Gastrocnemius medialis (tissue), 4 donors: ENCODE data around the gene VSIG4. TPM values are rescaled to one million over a fixed set of nuclear protein-coding genes. Genes with fewer than 3 reads are reported as not detected.
"Not testable (repeated sequence)": the region's sequence is repeated elsewhere in the genome, so short reads cannot be mapped to it uniquely, and the experiment has no call there.

Source experiments
- ATAC-seq, 2 donors: fragments of 150-250 bp; one replicate each; pipeline ENCODE4 v1.9.1; 2016
- DNase-seq, 2 donors: peaks; one replicate each; pipeline ENCODE4 v3.0.0-alpha.2; 2019
- H3K27ac ChIP-seq, 4 donors: fragments of 200-600 bp; sonication (generic); 1 replicate in 1 of 4; 2 replicates in 3 of 4; pipeline ENCODE4 v1.5.1; 2016 to 2018; ENCODE audit warnings: mild to moderate bottlenecking in 2 of 4, moderate library complexity in 1 of 4
- H3K27me3 ChIP-seq, 3 donors: fragments of 200-600 bp; sonication (generic) in 2 of 3; 1 replicate in 1 of 3; 2 replicates in 2 of 3; pipeline versions ENCODE4 v1.5.1 to v1.6.0; 2016 to 2019; ENCODE audit warnings: mild to moderate bottlenecking in 1 of 3, moderate library complexity in 1 of 3
- H3K36me3 ChIP-seq, 2 donors: fragments of 200-600 bp; sonication (generic) in 1 of 2; one replicate each; pipeline ENCODE4 v1.5.1; 2017 to 2018
- H3K4me1 ChIP-seq, 2 donors: fragments of 200-600 bp; sonication (generic) in 1 of 2; one replicate each; pipeline ENCODE4 v1.5.1; 2016 to 2017; ENCODE audit warnings: mild to moderate bottlenecking in 2 of 2
- H3K4me3 ChIP-seq, 4 donors: fragments of 200-600 bp; sonication (generic) in 3 of 4; 1 replicate in 1 of 4; 2 replicates in 3 of 4; pipeline ENCODE4 v1.5.1; 2016 to 2019; ENCODE audit warnings: mild to moderate bottlenecking in 2 of 4
- H3K9me3 ChIP-seq, 3 donors: fragments of 200-600 bp; sonication (generic) in 2 of 3; 1 replicate in 1 of 3; 2 replicates in 2 of 3; pipeline ENCODE4 v1.5.1; 2016 to 2019
- POLR2A ChIP-seq, 2 donors: fragments of 450-650 bp; IDR thresholded peaks; one replicate each; pipeline ENCODE4 v1.6.1; 2017; ENCODE audit warnings: antibody characterized with exemption in 2 of 2, mild to moderate bottlenecking in 2 of 2, moderate library complexity in 2 of 2
- in situ Hi-C, 4 donors: fragments of 200-750 bp; cut with MboI; loops; one replicate each; pipeline versions ENCODE4 v1.15.0 to v1.8.0; 2017; ENCODE audit warnings: low sequenced_read_pairs in 4 of 4
- intact Hi-C: fragments of 100-400 bp; cut with DNase I; formaldehyde crosslinking; loops from one replicate; pipeline ENCODE4 v1.15.1; 2023; ENCODE audit warnings: low total_unique reads
- total RNA-seq, 4 donors: library from RNA; depleted of rRNA; stranded (reverse); fragments of >200 nt; gene quantifications; one replicate each; pipeline versions ENCODE4 v1.1.0 to v1.2.3, GENCODE V29; 2016
- TF ChIP-seq, protein P1 (sequence below), 5 experiments: fragments of 450-650 bp in 3 of 5; fragments of 200-600 bp in 2 of 5; sonication (generic) in 2 of 5; IDR thresholded peaks in 4 of 5; conservative IDR thresholded peaks in 1 of 5; 1 replicate in 4 of 5; 2 replicates in 1 of 5; pipeline ENCODE4 v1.5.1; 2016 to 2019; ENCODE audit warnings: antibody characterized with exemption in 5 of 5, mild to moderate bottlenecking in 3 of 5, moderate library complexity in 3 of 5

VSIG4 gene
- total RNA-seq, 4 donors from 2014 or later = 17.8 to 39.1 (median 28.4) TPM

DNA sequence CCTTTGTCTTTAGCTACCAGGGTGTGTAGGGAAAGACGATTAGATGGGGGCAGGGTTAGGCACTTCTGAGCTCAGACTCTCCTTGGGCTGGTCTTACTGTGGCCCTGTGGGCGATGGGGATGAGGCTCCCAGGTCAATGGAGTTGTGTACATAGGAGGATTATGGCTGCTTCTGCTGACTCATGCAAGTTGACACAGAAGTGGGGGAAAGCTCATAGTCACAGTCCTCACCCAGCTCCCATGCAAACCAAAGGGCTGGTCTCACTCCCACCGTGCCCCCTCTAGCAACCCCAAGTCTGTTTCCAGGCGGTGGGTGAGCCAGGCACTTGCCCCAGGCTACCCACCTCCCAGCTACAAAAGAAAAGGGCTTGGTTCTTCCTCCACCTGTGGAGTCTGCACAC lies 24.4 kb upstream of the VSIG4 start:
- no peaks in the 10 kb centered on the region for H3K36me3 ChIP-seq
- intact Hi-C loops (no loop called here), in situ Hi-C loops (loop anchor here in 1 of 4 donors (25.0 kb wide), 1 partner anchor 98 kb away; the partner anchor contains the start of gene HEPH)
- no peak overlapping the region for H3K4me3 ChIP-seq
- peaks cover 0 to 3% (median 0%) of the 10 kb centered on the region in 3 donors for H3K27me3 ChIP-seq
- H3K4me1 ChIP-seq = no peaks in the 10 kb centered on the region
- DNase-seq = no peak
- H3K27ac ChIP-seq = no peak overlapping the region
- TF ChIP-seq POLR2A (IDR thresholded peaks at IDR 0.05) = no peak
- TF ChIP-seq, protein P1, sequence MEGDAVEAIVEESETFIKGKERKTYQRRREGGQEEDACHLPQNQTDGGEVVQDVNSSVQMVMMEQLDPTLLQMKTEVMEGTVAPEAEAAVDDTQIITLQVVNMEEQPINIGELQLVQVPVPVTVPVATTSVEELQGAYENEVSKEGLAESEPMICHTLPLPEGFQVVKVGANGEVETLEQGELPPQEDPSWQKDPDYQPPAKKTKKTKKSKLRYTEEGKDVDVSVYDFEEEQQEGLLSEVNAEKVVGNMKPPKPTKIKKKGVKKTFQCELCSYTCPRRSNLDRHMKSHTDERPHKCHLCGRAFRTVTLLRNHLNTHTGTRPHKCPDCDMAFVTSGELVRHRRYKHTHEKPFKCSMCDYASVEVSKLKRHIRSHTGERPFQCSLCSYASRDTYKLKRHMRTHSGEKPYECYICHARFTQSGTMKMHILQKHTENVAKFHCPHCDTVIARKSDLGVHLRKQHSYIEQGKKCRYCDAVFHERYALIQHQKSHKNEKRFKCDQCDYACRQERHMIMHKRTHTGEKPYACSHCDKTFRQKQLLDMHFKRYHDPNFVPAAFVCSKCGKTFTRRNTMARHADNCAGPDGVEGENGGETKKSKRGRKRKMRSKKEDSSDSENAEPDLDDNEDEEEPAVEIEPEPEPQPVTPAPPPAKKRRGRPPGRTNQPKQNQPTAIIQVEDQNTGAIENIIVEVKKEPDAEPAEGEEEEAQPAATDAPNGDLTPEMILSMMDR (IDR thresholded peaks at IDR 0.05 in 4 of 5, conservative IDR thresholded peaks at IDR 0.05 in 1 of 5) = no peak
- no peaks in the 10 kb centered on the region for H3K9me3 ChIP-seq
- ATAC-seq = no peak

GRCh38 chrX:66057019-66057418 lies 17.1 kb upstream of the VSIG4 start:
- intact Hi-C loops, H3K36me3 ChIP-seq, ATAC-seq, H3K27me3 ChIP-seq, H3K27ac ChIP-seq, DNase-seq, H3K9me3 ChIP-seq, H3K4me3 ChIP-seq, H3K4me1 ChIP-seq: not testable (repeated sequence)
- in situ Hi-C loops = loop anchor here in 1 of 4 donors (25.0 kb wide), 1 partner anchor 105 kb away; the partner anchor contains the start of gene HEPH

DNA sequence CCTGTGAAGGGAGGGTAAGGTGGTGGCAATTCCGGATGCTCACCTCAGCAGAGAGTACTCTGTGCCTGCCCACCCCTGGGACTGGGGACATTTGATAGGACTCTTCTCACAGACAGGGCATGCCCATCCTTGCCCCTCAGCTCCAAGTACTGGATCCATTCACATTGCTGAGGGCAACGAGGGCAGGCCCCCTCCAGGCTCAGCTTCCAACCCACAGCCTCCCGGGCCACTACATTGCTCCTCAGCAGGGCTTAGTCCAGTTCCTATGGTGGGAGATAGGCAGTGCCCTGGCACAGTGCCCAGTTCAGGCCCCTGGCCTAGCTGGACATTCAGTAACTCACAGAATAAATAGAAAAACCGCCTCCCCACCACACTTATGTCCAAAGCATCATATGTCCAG lies 15.1 kb upstream of the VSIG4 start:
- Histone ChIP-seq H3K36me3 (no peaks in the 10 kb centered on the region), H3K27me3 (no peaks in the 10 kb centered on the region), H3K4me3 (no peak overlapping the region), H3K27ac (no peak overlapping the region), H3K4me1 (no peaks in the 10 kb centered on the region), H3K9me3 (no peaks in the 10 kb centered on the region)
- DNase-seq = no peak
- TF ChIP-seq, protein P1 (IDR thresholded peaks at IDR 0.05 in 4 of 5, conservative IDR thresholded peaks at IDR 0.05 in 1 of 5) = no peak
- TF ChIP-seq POLR2A (IDR thresholded peaks at IDR 0.05) = no peak
- in situ Hi-C loops = loop anchor here in 1 of 4 donors (25.0 kb wide), 1 partner anchor 107 kb away; the partner anchor contains the start of gene HEPH
- no peak for ATAC-seq
- intact Hi-C loops = no loop called here

DNA sequence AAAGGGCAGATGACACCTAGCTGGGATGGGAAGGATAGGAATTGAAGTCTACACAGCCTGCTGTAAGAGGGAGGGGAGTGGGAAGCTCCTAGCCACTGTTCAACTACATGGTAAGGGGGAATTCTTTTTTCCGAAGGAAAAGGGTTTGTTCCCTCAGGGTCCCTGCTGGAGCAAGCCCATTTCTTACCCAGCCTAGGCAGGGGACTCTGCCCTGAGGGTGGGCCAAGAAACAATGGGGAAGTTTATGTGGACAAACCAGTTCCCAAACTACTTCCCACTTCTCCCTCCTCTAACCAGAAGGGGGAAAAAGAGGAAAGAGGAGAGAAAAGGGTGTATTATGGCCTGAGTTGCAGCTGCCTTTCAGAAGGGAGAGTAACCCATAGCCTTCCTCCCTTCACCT lies 13.5 kb upstream of the VSIG4 start:
- Histone ChIP-seq H3K27me3 (no peaks in the 10 kb centered on the region), H3K36me3 (no peaks in the 10 kb centered on the region), H3K9me3 (no peaks in the 10 kb centered on the region), H3K27ac (no peak overlapping the region), H3K4me3 (no peak overlapping the region), H3K4me1 (no peaks in the 10 kb centered on the region)
- intact Hi-C loops (no loop called here), in situ Hi-C loops (loop anchor here in 1 of 4 donors (25.0 kb wide), 1 partner anchor 109 kb away; the partner anchor contains the start of gene HEPH)
- no peak for ATAC-seq
- no peak for DNase-seq
- TF ChIP-seq, protein P1 (IDR thresholded peaks at IDR 0.05 in 4 of 5, conservative IDR thresholded peaks at IDR 0.05 in 1 of 5) = no peak
- no peak for TF ChIP-seq POLR2A (IDR thresholded peaks at IDR 0.05)

DNA sequence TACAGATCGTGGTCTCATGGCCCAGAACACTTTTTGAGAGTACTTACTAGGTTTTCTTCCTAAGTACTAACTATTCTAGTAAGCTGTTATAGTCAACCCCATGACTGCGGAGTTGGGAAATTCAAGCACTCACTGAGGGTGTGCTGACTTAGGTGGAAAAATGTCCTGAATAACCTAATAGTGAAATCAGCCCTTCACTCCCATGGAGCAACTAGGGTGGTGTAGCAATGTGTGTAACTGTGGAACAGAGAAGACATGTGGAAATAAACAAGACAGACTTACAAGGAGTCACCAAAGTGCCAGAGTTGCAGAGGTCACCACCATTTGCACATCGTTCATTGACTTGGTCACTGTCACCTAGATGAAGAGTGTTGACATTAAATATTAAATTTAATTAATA lies 12.1 kb upstream of the VSIG4 start:
- Histone ChIP-seq H3K36me3 (no peaks in the 10 kb centered on the region), H3K27me3 (no peaks in the 10 kb centered on the region), H3K4me1 (no peaks in the 10 kb centered on the region), H3K27ac (no peak overlapping the region), H3K9me3 (no peaks in the 10 kb centered on the region), H3K4me3 (no peak overlapping the region)
- DNase-seq (no peak), ATAC-seq (no peak)
- no peak for TF ChIP-seq POLR2A (IDR thresholded peaks at IDR 0.05)
- TF ChIP-seq, protein P1 (IDR thresholded peaks at IDR 0.05 in 4 of 5, conservative IDR thresholded peaks at IDR 0.05 in 1 of 5) = no peak
- in situ Hi-C loops = loop anchor here in 1 of 4 donors (25.0 kb wide), 1 partner anchor 110 kb away; the partner anchor contains the start of gene HEPH
- intact Hi-C loops = no loop called here
